ENCODE data around the gene SPATA31A5. TPM values are rescaled to one million over a fixed set of nuclear protein-coding genes. Genes with fewer than 3 reads are reported as not detected.
"Not testable (repeated sequence)": the region's sequence is repeated elsewhere in the genome, so short reads cannot be mapped to it uniquely, and the experiment has no call there.

SPATA31A5 gene
- not detected in 3 replicates for total RNA-seq
- long read RNA-seq, result 0 reads

DNA sequence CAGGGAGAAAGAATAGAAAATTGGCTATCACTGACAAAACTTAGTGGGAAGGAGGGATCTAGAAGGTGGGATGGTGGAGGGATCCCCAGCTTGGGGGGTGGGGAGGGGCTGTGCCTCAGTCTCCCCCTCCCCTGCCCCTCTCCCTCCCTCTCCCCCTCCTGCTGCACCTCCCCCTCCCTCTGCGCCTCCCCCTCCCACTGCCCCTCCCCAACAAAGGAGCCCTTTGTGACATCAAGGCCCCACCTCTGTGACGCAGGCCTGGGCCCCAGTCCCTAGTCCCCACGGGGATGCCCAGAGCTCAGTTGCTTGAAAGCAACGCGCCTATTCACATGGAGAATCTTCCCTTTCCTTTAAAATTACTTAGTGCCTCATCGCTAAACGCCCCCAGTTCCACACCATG lies at the start of gene SPATA31A5:
SPATA31A5 (plus strand) TSS at position 301 of the 400 bp plus-strand sequence; CDS start at position 330, 29 bp downstream.
- not testable (repeated sequence) for H3K4me3 Mint-ChIP-seq (ENCODE audit: unreplicated experiment); H3K9me3 Mint-ChIP-seq (ENCODE audit: low read depth); H3K4me1 Mint-ChIP-seq (ENCODE audit: low read depth); H3K27me3 Mint-ChIP-seq (ENCODE audit: low read depth); DNase-seq (ENCODE audit: low spot score); H3K36me3 Mint-ChIP-seq (ENCODE audit: low read depth); H3K27ac Mint-ChIP-seq (ENCODE audit: unreplicated experiment)

DNA sequence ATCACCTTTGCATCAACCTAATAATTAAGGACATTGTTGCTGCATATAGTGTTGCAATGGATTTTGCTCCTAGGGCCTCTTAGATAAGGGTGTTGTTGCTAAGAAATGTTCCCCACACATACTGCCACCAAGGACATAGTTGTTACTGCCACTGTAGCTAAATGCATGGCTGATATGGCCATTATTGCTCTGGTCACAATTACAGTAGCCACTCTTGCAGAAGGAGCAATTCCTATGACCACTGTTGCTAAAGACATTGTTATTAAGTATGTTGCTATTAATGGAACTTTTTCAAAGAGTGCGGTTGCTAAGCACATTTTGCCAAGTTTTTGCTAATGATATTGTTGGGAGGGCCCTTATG lies 48.8 kb downstream of the SPATA31A5 start:
- H3K4me3 Mint-ChIP-seq (ENCODE audit: unreplicated experiment); H3K36me3 Mint-ChIP-seq (ENCODE audit: low read depth); H3K27me3 Mint-ChIP-seq (ENCODE audit: low read depth); H3K27ac Mint-ChIP-seq (ENCODE audit: unreplicated experiment); H3K9me3 Mint-ChIP-seq (ENCODE audit: low read depth); DNase-seq (ENCODE audit: low spot score); H3K4me1 Mint-ChIP-seq (ENCODE audit: low read depth): not testable (repeated sequence)

DNA sequence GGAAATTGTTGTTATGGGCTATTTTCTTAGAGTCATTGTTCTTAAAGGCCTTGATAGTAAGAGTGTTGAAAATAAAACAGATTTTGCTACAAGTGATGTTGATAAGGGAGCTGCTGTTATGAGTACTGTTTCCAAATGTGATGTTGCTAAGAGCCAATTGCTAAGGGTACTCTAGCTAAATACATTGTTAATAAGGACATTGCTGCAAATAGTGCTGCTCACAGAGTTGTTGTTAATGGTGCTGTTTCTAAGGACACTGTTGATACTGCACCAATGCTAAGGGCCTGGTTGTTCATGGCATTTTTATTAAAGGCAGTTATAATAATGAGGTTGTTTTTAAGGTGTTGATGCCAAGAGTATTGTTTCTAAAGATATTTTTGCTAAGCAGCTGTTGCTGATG lies 52.2 kb downstream of the SPATA31A5 start:
- not testable (repeated sequence) for H3K4me1 Mint-ChIP-seq (ENCODE audit: low read depth); H3K9me3 Mint-ChIP-seq (ENCODE audit: low read depth)

More for the DNA sequence above, 52.2 kb downstream of the SPATA31A5 start:
- H3K27me3 Mint-ChIP-seq (ENCODE audit: low read depth); H3K36me3 Mint-ChIP-seq (ENCODE audit: low read depth); DNase-seq (ENCODE audit: low spot score); H3K4me3 Mint-ChIP-seq (ENCODE audit: unreplicated experiment); H3K27ac Mint-ChIP-seq (ENCODE audit: unreplicated experiment): not testable (repeated sequence)

All from chondrocyte (in vitro differentiated cells).